Esophagus squamous epithelium (tissue), 4 donors: ENCODE measurements around the gene AK2.

Experiments used
- POLR2A ChIP-seq, 4 donors: fragments of 450-650 bp; IDR thresholded peaks; one replicate each; pipeline ENCODE4 v1.6.1; 2017; ENCODE audit warnings: antibody characterized with exemption in 4 of 4, mild to moderate bottlenecking in 4 of 4, moderate library complexity in 3 of 4
- TF ChIP-seq, protein P1 (sequence below), 6 experiments: fragments of 450-650 bp in 4 of 6; fragments of 200-600 bp in 2 of 6; sonication (generic) in 2 of 6; IDR thresholded peaks; one replicate each; pipeline ENCODE4 v1.5.1; 2016 to 2019; ENCODE audit warnings: antibody characterized with exemption in 6 of 6, mild to moderate bottlenecking in 4 of 6, moderate library complexity in 4 of 6

DNA sequence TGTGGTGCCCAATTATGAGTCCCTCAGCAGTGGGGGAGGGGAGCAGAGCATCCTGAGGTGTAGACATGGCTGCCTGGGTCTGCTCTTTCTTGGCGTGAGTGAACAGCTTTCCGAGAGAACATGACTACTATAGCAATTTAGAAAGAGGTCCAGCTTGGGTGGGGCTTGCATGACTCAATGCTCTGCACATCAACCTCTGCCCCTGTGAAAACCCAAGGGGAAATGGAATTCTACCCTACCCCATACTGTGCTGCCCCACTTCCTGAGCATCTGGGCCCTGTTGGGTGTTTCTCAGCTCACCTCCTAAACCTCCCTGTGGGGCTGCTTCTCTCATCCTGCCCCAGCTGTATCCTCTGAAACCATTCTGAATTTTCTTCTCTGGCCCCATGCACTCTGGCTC is 36.0 kb upstream of the AK2 start:
- TF ChIP-seq, protein P1, sequence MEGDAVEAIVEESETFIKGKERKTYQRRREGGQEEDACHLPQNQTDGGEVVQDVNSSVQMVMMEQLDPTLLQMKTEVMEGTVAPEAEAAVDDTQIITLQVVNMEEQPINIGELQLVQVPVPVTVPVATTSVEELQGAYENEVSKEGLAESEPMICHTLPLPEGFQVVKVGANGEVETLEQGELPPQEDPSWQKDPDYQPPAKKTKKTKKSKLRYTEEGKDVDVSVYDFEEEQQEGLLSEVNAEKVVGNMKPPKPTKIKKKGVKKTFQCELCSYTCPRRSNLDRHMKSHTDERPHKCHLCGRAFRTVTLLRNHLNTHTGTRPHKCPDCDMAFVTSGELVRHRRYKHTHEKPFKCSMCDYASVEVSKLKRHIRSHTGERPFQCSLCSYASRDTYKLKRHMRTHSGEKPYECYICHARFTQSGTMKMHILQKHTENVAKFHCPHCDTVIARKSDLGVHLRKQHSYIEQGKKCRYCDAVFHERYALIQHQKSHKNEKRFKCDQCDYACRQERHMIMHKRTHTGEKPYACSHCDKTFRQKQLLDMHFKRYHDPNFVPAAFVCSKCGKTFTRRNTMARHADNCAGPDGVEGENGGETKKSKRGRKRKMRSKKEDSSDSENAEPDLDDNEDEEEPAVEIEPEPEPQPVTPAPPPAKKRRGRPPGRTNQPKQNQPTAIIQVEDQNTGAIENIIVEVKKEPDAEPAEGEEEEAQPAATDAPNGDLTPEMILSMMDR (IDR thresholded peaks at IDR 0.05) = no peak
- no peak for TF ChIP-seq POLR2A (IDR thresholded peaks at IDR 0.05)
